SK-N-SH treated with all-trans-retinoic acid at 6 μM for 48 hours (cell line): ENCODE results near the gene SIGLEC8.
"Not testable (repeated sequence)": the region's sequence is repeated elsewhere in the genome, so short reads cannot be mapped to it uniquely, and the experiment has no call there.

Experiments
- ARNTL ChIP-seq: fragments of 450-650 bp; formaldehyde crosslinking; IDR thresholded peaks from 2 replicates; pipeline ENCODE4 v1.5.0; 2020; ENCODE audit warnings: low read depth, mild to moderate bottlenecking, moderate library complexity, borderline replicate concordance
- GLIS3 ChIP-seq: fragments of 250-450 bp; sonication (Bioruptor Pico); IDR thresholded peaks from 2 replicates; pipeline ENCODE4 v1.5.0; 2020; ENCODE audit warnings: mild to moderate bottlenecking, moderate library complexity
- ZNF70 ChIP-seq: fragments of 450-650 bp; formaldehyde crosslinking; IDR thresholded peaks from 2 replicates; pipeline ENCODE4 v1.5.0; 2020; ENCODE audit warnings: mild to moderate bottlenecking, moderate library complexity

DNA sequence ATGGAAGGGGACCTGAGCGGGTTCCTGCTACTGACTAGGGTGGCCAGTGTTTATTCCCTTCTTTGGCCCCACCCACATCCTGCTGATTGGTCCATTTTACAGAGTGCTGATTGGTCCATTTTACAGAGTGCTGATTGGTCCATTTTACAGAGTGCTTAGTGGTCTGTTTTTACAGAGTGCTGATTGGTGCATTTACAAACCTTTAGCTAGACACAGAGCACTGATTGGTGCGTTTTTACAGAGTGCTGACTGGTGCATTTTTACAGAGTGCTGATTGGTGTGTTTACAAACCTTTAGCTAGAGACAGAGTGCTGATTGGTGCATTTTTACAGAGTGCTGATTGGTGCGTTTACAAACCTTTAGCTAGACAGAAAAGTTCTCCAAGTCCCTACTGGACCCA is 10.7 kb downstream of the SIGLEC8 start:
- not testable (repeated sequence) for TF ChIP-seq ARNTL, ZNF70, GLIS3 (CRISPR knock-in tag)
